Fibroblast of skin of right quadriceps (primary cell): ENCODE measurements around the gene OR2W3.
"Not testable (repeated sequence)": the region's sequence is repeated elsewhere in the genome, so short reads cannot be mapped to it uniquely, and the experiment has no call there.

ENCODE experiments used
- DNase-seq: peaks from one replicate; pipeline ENCODE4 v3.0.0-alpha.2; 2013

OR2W3 gene

DNA sequence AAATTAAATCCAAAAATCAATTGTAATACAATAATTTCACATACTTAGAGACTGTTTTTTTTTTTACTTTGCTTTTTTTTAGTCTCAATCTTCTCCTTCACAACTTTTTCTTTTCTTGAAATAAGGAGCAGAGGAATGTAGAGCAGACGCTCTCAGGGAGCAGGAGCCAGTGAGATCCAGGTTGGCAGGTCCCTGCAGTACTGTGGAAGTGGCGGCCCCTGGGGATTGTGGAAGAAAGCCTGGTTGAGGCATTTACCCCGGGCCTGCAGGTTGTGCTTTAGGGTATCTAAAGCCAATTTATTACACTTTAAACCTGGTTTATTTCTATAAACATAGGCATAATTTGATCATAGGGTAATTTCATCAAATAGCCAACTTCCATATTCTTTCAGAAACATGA lies 28.6 kb downstream of the OR2W3 start:
- no peak for DNase-seq

DNA sequence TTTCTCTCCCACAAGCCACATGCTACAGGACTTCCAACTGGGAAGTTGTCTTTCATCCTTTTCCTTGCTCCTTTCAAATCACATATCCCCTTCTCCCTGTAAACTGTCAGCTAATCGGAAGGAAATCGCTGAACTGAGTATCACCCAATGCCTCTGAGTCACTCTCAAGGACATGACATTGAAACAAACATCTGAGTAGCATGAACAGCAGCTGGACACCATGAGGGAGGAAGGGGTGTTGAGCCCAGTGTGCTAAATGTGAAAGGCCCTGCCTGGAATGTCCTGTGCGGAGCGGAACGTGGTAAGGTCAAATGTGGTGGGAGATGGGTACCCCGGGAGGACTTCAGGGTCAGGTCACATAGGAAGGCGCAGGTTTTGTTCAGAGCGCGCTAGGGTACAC lies 29.5 kb downstream of the OR2W3 start, which contains the start of gene OR2AJ1:
Gene OR2AJ1 (plus strand): TSS at position 22 of the 400 bp plus-strand sequence. CDS start 8,880 bp downstream, outside the sequence.
- DNase-seq: no peak

DNA sequence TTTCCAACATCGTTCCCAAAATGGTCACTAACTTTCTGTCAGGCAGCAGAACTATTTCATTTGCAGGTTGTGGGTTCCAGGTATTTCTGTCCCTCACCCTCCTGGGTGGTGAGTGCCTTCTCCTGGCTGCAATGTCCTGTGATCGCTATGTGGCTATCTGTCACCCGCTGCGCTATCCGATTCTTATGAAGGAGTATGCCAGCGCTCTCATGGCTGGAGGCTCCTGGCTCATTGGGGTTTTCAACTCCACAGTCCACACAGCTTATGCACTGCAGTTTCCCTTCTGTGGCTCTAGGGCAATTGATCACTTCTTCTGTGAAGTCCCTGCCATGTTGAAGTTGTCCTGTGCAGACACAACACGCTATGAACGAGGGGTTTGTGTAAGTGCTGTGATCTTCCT lies 38.6 kb downstream of the OR2W3 start:
- no peak for DNase-seq

DNA sequence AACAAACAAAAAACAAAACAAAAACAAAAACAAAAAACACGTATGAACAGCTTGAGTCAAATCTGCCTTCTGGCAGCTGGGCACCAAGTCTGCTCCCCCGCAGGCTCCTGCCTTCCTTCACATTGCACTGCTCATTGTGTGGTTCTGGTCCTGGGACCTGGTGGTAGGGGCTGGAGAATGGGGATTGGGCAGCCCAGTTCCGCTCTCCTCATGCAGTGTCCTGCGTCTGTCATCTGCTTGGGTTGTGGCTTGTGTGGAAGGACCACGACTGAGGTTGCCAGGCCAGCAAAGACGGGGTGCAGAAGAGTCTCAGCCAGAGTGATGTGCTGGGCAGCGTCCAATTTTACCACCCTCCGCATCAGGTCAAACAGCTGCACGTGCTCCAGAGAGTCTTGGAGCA lies 40.4 kb downstream of the OR2W3 start:
- no peak for DNase-seq

DNA sequence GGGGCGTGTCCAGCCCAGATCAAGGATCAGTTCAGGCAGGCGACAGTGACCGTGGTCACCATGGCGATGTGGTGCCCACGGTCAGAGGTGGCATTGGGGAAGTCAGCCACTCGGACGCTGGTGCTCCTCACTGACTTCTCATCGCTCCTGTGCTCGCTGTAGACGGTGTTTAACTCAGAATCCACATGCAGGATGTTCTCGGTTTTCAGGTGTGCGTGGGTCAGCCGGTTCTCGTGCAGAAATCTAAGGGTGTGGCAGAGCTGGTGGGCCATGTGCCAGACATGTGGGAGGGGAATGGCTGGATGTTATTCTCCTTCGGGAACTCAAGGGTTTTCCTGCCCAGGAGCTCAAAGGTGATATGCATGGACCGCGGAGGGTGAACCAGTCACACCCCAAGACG lies 41.0 kb downstream of the OR2W3 start:
- DNase-seq: no peak

DNA sequence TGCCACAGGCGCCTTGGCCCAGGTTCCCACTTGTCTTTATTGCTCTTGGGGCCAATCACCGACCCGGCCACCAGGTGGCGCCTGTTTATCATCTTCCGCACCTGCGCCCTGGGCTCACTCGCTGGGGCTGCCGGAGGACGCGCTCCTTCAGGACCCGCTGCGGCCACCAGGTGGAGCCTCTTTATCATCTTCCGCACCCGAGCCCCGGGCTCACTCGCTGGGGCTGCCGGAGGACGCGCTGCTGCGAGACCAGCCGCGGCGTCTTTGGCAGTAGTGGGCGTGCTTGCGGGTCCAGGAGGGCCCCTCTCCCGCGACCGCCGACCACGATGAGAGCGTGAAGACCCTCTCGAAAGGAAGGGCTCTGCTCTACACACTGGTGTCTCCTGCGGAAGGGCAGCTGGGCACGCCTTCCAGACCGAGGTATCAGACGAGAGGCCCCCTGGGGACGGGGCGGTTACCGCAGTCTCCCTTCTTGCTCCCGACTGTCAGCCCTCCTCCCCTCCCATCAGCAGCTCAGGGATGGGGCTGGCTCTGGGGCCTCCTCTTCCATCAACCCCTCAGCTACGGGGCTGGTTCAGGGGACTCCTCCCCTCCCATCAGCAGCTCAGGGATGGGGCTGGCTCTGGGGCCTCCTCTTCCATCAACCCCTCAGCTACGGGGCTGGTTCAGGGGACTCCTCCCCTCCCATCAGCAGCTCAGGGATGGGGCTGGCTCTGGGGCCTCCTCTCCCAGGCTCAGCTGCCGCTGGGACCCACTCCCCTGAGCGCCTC lies 41.8 kb downstream of the OR2W3 start:
- not testable (repeated sequence) for DNase-seq

DNA sequence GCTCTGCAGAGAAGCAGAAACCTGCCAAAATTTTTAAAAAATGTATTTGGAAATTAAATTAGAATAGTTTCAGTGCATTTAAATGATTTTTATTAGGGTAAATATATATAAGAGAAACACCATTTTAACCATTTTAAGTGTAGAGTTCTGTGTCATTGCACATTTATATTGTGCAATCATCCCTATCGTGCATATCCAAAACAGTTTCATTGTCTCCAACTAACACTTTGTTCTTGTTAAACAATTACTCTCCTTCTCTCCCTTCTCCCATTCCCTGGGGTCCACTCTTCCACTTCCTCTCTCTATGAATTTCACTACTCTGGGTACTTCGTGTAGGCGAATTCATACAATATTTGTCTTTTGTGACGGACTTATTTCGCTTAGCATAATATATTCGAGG lies 47.2 kb downstream of the OR2W3 start:
- DNase-seq: no peak
